Right atrium auricular region (tissue), 2 donors: Measurements from ENCODE around the gene TUBB3. TPM values are rescaled to one million over a fixed set of nuclear protein-coding genes. Genes with fewer than 3 reads are reported as not detected.

ENCODE experiments used
- DNase-seq: peaks from one replicate; pipeline ENCODE4 v3.0.0-alpha.2; 2019; ENCODE audit warnings: low spot score
- H3K27ac ChIP-seq, 2 donors: fragments of 200-600 bp; sonication (generic); 1 replicate in 1 of 2; 2 replicates in 1 of 2; pipeline ENCODE4 v1.5.1; 2016 to 2019
- H3K27me3 ChIP-seq, 2 donors: fragments of 200-600 bp; sonication (generic); one replicate each; pipeline versions ENCODE4 v1.5.1 to v1.6.0; 2017 to 2019
- H3K36me3 ChIP-seq: fragments of 200-600 bp; sonication (generic); one replicate; pipeline ENCODE4 v1.5.1; 2016
- H3K4me1 ChIP-seq, 2 donors: fragments of 200-600 bp; sonication (generic); one replicate each; pipeline versions ENCODE4 v1.5.1 to v1.6.0; 2017 to 2019
- H3K4me3 ChIP-seq, 2 donors: fragments of 200-600 bp; sonication (generic); 1 replicate in 1 of 2; 2 replicates in 1 of 2; pipeline ENCODE4 v1.5.1; 2017 to 2019; ENCODE audit warnings: mild to moderate bottlenecking in 1 of 2, moderate library complexity in 1 of 2
- H3K9me3 ChIP-seq, 2 donors: fragments of 200-600 bp; sonication (generic); one replicate each; pipeline ENCODE4 v1.5.1; 2019
- CTCF ChIP-seq, 2 donors: fragments of 200-600 bp; sonication (generic); IDR thresholded peaks; one replicate each; pipeline ENCODE4 v1.5.1; 2019; ENCODE audit warnings: antibody characterized with exemption in 2 of 2
- total RNA-seq, 2 donors: library from RNA; depleted of rRNA; stranded (reverse); fragments of >200 nt; gene quantifications; one replicate each; pipeline ENCODE4 v1.1.0, GENCODE V29; 2016

The TUBB3 gene
- total RNA-seq, 2 donors from 2014 or later = 2.2 to 6.4 TPM

GRCh38 chr16:89938175-89938885 is 15.2 kb downstream of the TUBB3 start:
- H3K27ac ChIP-seq = no peak overlapping the region
- H3K27me3 ChIP-seq = no peaks in the 10 kb centered on the region
- no peak overlapping the region for H3K4me3 ChIP-seq
- H3K4me1 ChIP-seq = no peaks in the 10 kb centered on the region
- DNase-seq = no peak
- no peak for TF ChIP-seq CTCF (IDR thresholded peaks at IDR 0.05)
- no peaks in the 10 kb centered on the region for H3K36me3 ChIP-seq
- no peaks in the 10 kb centered on the region for H3K9me3 ChIP-seq

GRCh38 chr16:89944773-89945172 is 21.6 kb downstream of the TUBB3 start:
- Histone ChIP-seq H3K36me3 (no peaks in the 10 kb centered on the region), H3K4me1 (peaks cover 0 to 13% of the 10 kb centered on the region in 2 donors), H3K9me3 (no peaks in the 10 kb centered on the region), H3K27ac (no peak overlapping the region), H3K27me3 (no peaks in the 10 kb centered on the region), H3K4me3 (no peak overlapping the region)
- TF ChIP-seq CTCF (IDR thresholded peaks at IDR 0.05) = no peak
- DNase-seq = no peak

DNA sequence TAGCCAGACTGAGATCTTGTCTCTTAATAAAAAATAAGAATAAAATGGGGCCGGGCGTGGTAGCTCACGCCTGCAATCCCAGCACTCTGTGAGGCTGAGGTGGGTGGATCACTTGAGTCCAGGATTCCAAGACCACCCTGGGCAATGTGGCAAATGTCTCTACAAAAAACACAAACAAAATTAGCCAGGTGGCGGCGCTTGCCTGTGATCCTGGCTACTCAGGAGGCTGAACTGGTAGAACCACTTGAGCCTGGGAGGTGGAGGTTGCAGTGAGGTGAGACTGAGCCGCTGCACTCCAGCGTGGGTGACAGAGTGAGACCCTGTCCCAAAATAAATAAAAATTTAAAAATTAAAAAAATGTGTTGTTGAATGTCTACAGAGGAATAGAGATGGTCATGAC is 22.5 kb downstream of the TUBB3 start:
- H3K4me3 ChIP-seq = no peak overlapping the region
- H3K27ac ChIP-seq = no peak overlapping the region
- H3K27me3 ChIP-seq = no peaks in the 10 kb centered on the region
- no peaks in the 10 kb centered on the region for H3K36me3 ChIP-seq
- TF ChIP-seq CTCF (IDR thresholded peaks at IDR 0.05) = no peak
- no peaks in the 10 kb centered on the region for H3K9me3 ChIP-seq
- DNase-seq = no peak
- H3K4me1 ChIP-seq = peaks cover 0 to 13% of the 10 kb centered on the region in 2 donors

DNA sequence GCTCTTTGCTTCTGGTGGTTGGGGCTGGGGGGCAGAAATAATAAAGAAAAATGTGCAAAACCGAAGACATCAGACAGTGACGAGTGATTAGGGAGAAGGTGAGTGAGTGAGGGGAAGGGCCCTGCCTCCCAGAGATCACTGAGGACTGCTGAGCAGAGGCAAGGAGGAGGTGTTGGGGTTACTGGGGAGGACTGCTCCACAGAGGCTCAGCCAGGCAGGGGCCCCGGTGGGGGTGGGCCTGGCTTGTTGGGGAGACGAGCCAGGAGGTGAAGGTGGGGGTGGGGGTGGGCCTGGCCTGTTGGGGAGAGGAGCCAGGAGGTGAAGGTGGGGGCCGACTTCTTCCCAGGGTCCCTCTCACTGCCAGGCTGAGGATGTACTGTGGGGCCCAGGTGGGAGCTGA is 23.4 kb downstream of the TUBB3 start:
- no peak for TF ChIP-seq CTCF (IDR thresholded peaks at IDR 0.05)
- DNase-seq = no peak
- H3K27ac ChIP-seq = no peak overlapping the region

GRCh38 chr16:89949121-89949742 is 26.1 kb downstream of the TUBB3 start:
- peak overlapping the region in 1 of 2 donors; percentile 58 for H3K27ac ChIP-seq
- DNase-seq = no peak
- H3K9me3 ChIP-seq = no peaks in the 10 kb centered on the region
- peak overlapping the region; percentile 41 to 62 for H3K4me3 ChIP-seq
- H3K4me1 ChIP-seq = peaks cover 0 to 13% of the 10 kb centered on the region in 2 donors
- no peak for TF ChIP-seq CTCF (IDR thresholded peaks at IDR 0.05)
- no peaks in the 10 kb centered on the region for H3K27me3 ChIP-seq
- H3K36me3 ChIP-seq = no peaks in the 10 kb centered on the region

More for the DNA sequence above, 23.4 kb downstream of the TUBB3 start:
- Histone ChIP-seq H3K27me3 (no peaks in the 10 kb centered on the region), H3K36me3 (no peaks in the 10 kb centered on the region), H3K9me3 (no peaks in the 10 kb centered on the region), H3K4me3 (no peak overlapping the region), H3K4me1 (peaks cover 0 to 13% of the 10 kb centered on the region in 2 donors)
